GM20431 (cell line): ENCODE results near the gene VGLL4.
"Not testable (repeated sequence)": the region's sequence is repeated elsewhere in the genome, so short reads cannot be mapped to it uniquely, and the experiment has no call there.

Source experiments
- in situ Hi-C: fragments of 300-500 bp; cut with MseI, MboI; formaldehyde crosslinking; loops from one replicate; pipeline ENCODE4 v1.15.0; 2020; ENCODE audit warnings: low sequenced_read_pairs; ENCODE audit not compliant: unreplicated experiment

The VGLL4 gene

DNA sequence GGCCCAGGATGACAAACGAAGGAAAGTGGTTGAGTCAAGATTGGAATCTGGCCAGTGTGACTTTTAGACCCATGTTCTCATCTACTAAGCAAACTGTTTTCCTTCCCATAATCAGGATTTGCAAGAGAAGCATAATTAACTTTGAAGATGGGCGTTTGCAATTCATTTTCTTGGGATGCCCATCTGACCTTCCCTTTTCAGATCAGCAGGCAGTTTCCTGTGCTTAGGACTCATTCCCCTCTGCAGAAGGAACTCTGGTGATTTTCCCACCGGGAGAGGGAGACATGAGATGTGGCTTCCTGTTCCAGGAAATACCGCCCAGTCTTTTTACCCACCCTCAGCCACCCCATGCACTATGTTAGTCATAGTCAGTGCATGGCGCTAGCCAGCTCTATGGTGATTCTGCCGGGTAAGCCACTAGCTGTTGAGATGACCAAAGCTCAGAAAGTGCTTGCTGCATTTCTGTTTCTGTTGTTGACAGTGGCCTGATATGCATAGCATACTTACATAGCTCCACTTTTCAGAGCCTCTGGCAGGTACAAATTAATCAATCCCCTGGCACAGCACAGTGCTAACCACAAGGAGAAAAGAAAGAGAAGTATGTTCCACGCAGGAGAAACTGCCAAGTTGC is 129.4 kb downstream of the VGLL4 start:
- in situ Hi-C loops, result no loop called here

DNA sequence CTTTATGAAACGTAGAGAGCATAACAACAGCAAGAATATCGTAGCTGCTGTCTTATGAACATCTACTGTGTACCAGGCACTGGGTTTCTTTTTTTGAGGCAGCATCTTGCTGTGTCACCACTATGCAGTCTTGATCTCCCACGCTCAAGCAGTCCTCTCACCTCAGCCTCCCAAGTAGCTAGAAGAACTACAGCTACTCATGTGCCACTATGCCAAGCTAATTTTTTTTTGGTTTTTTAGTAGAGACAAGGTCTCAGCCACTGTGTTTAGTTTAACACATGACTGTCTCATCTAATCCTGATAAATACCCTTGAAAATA is 129.9 kb downstream of the VGLL4 start:
- in situ Hi-C loops, result no loop called here

DNA sequence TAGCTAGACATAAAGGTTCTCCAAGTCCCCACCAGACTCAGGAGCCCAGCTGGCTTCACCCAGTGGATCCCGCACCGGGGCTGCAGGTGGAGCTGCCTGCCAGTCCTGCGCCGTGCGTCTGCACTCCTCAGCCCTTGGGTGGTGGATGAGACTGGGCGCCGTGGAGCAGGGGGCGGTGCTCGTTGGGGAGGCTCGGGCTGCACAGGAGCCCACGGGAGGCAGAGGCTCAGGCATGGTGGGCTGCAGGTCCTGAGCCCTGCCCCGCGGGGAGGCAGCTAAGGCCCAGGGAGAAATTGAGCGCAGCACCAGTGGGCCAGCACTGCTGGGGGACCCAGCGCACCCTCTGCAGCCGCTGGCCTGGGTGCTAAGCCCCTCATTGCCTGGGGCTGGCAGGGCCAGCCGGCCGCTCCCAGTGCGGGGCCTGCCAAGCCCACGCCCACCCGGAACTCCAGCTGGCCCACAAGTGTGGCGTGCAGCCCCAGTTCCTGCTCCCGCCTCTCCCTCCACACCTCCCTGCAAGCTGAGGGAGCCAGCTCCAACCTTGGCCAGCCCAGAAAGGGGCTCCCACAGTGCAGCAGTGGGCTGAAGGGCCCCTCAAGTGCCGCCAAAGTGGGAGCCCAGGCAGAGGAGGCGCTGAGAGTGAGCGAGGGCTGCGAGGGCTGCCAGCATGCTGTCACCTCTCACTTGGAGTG is 130.4 kb downstream of the VGLL4 start:
- in situ Hi-C loops, result not testable (repeated sequence)

DNA sequence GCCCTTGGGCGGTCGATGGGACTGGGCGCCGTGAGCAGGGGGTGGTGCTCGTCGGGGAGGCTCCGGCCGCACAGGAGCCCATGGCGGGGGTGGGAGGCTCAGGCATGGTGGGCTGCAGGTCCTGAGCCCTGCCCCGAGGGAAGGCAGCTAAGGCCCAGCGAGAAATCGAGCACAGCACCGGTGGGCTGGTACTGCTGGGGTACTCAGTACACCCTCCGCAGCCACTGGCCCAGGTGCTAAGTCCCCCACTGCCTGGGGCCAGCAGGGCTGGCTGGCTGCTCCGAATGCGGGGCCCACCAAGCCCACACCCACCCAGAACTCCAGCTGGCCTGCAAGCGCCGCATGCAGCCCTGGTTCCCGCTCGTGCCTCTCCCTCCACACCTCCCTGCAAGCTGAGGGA is 132.1 kb downstream of the VGLL4 start:
- in situ Hi-C loops, result not testable (repeated sequence)

DNA sequence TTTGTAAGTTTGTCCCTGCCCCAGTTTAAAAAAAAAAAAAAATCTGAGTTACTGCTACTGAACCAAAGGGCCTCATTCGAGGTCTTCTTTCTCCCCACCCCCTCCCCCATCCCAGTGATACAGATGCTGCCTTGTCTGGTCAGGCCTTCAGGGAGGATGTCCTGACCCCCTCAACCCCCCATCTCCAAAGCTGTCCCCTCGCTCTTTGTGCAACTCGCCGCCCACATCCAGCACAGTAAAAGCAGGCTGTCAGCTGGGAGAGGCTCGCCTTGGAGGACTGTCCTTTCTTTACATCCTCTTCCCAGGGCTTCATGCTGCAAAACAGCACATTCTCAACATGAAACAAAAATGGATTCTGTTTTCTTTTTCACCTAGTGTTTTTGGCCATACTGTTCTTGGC is 133.4 kb downstream of the VGLL4 start:
- in situ Hi-C loops, result no loop called here

DNA sequence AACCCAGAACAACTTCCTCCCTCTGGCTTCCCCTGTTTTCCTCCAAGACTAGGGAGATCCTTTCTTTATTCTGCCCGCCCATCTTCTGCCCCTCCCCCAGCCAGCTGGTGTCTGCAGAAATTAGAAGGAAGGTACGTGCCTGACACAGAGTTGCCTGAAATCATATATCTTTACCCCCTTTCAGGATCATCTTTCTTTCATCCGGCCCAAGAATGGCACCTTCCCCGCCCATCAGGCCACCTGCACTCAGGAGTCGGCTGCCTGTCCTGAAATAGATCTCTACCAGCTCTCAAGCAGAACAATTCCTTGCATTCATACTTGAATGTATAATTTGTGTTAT is 133.7 kb downstream of the VGLL4 start:
- in situ Hi-C loops, result no loop called here

DNA sequence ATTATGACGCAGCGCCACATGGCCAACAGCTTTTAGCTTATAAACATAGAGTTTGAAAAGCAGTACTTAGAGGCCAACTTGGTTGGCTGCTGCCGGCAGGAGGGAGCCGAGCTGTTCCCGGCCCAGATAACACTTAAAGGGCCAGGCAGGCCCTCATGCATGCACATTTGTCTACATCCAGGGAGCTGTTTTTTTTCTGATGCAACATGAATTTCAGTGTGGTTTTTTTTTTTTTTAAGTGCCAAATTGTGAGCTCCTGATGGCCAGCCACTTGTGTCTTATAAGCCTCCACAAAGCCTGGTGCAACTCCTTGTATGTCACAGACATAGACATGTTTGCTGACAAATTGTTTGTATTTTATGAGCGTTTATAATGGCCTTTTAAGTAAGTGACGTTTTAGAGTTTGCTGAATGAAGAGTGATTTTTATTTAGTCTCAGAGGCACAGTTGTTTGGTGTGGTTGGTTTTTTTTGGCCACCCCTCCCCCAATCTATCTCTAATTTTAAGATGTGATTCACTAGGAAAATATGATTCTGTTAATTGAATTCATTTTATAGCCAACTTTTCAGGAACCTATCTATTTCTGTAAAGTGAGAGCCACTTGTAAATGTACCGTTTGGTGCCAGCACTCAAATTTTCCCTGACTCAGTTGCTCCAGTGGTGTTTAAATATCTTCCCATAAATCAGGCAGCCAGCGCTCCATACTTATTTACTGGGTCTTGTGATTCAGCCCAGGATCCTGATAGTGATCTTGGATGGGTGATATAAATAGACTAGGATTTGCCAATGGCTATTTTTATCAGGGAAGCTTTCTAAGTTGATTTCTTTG is 134.3 kb downstream of the VGLL4 start:
- in situ Hi-C loops, result no loop called here

DNA sequence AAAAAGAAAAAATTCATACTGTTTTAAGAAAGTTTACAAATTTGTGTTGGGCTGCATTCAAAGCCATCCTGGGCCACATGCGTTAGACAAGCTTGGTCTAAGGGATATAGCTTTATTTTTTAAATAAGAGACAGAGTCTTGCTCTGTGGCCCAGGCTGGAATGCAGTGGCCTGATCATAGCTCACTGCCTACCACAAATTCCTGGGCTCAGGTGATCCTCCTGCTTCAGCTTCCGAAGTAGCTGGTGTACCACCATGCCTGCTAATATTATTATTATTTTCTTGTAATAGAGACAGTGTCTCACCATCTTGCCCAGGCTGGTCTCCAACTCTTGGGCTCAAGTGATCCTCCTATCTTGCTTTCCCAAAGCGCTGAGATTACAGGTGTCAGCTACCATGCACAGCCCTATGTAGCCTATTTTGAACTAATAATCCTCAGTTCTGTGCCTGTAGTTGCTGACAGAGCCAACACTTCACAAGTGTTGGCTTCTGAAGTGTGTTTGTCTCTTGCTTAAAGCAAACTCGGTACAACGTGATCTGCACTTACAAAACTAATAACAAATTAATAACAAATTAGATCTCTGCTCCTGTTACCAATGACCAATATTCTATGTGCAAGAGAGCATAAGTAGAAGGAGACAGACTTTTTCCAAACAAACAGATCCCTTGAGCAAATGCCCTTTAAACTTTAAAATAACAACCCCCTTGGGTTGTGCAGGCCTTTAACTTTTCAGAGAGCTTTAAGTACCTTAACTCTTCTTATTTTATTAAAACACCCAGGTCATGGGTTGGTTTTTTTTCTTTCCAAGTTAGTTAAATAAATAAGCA is 135.2 kb downstream of the VGLL4 start:
- in situ Hi-C loops, result no loop called here

DNA sequence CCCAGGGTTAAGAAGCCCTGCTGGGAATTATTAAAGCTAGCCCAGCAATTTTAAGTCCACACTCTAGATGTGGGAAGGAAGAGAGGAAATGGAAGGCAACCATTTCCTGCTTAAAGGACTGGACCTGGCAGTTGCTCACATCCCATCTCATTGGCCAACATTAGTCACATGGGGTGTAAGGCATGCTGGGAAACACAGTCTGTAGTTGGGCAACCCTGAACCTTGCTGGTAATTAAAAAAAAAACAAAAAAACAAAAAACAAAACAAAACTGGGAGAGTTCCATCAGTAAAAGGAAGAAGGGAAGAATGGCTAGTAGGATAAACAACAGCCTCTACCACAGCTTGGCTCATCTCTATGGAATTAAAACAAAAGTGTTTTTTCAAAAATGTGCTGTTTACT is 136.0 kb downstream of the VGLL4 start:
- in situ Hi-C loops, result no loop called here
